Epithelial cell of proximal tubule (primary cell): ENCODE data around the gene PMAIP1. TPM values are rescaled to one million over a fixed set of nuclear protein-coding genes. Genes with fewer than 3 reads are reported as not detected.

Experiments used
- DNase-seq: peaks from one replicate; pipeline ENCODE4 v3.0.0-alpha.2; 2011; ENCODE audit warnings: low read depth
- H3K4me3 ChIP-seq: 2 replicates; pipeline ENCODE4 v1.5.1; 2011; ENCODE audit warnings: low read depth, mild to moderate bottlenecking, low read length
- CTCF ChIP-seq: conservative IDR thresholded peaks from 2 replicates; pipeline ENCODE4 v1.5.1; 2012; ENCODE audit warnings: low read depth, mild to moderate bottlenecking, low read length
- total RNA-seq: library from RNA; depleted of rRNA; stranded (reverse); fragments of >200 nt; gene quantifications from 2 replicates; pipeline ENCODE4 v1.2.3, GENCODE V29; 2015

PMAIP1 gene
- total RNA-seq, 1 donor from 2014 or later: 82.6 TPM

- DNase-seq: no peak
- TF ChIP-seq CTCF: no peak
- no peak overlapping the region for H3K4me3 ChIP-seq
These were observed 34.4 kb upstream of the PMAIP1 start for GRCh38 chr18:59865241-59865986.

GRCh38 chr18:59866551-59867269 lies 33.1 kb upstream of the PMAIP1 start:
- no peak for DNase-seq
- no peak for TF ChIP-seq CTCF
- no peak overlapping the region for H3K4me3 ChIP-seq

DNA sequence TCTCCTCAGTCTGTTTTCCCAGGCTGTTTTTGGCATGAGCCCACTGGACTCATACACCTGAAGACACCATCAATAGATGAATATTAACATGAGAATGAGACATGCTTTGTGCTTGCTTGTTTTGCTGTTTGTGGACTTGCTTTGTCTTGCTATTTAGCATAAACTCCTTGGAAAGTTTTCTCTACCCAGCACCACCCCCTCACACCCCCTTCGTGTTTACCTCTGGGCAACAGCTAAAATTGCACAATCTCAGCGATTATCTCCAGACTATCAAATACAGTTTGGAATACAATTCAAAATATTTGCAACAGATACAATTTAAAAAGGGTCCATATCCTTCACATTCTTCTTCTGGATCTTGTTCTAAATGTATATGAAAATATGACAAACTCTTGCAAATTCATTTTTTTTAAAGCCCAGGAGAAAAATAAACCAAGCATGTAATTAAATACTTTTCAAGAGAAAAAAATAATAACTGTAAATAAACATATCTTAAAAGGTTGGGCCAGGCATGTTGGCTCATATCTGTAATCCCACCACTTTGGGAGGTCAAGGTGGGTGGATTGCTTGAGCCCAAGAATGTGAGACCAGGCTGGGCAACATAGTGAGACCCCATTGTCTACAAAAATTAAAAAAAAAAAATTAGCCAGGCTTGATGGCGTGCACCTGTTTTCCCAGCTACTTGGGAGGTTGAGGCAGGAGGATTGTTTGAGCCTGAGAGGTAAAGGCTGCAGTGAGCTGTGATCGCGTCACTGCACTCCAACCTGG lies 32.3 kb upstream of the PMAIP1 start:
- DNase-seq: no peak
- TF ChIP-seq CTCF: no peak
- H3K4me3 ChIP-seq: no peak overlapping the region

GRCh38 chr18:59870623-59871130 lies 29.1 kb upstream of the PMAIP1 start:
- no peak overlapping the region for H3K4me3 ChIP-seq
- DNase-seq: no peak
- TF ChIP-seq CTCF: no peak

DNA sequence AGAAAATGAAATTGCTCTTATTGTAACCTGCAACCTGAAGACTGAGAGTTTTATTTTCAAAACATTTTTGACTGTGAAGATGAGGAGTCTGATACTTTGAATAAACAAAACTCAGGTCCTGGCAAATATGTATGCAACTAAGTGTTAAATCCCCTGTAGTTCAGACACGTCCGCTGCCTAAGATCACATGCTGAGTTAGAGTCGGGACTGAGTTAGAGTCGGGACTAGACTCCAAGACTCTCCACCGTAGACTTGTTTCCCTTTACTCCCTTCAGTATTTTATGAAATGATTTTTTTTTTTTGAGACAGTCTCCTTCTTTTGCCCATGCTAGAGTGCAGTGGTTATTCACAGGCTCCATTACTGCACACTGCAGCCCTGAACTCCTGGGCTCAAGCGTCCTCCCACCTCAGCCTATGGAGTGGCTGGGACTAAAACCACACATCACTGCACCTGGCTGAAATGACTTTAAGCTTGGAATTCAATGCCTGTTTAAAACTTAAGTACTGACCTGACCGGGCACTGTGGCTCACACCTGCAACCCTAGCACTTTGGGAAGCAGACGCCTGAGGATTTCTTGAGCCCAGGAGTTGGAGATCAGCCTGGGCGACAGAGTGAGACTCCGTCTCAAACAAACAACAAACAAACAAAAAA lies 28.0 kb upstream of the PMAIP1 start:
- DNase-seq: no peak
- no peak overlapping the region for H3K4me3 ChIP-seq
- TF ChIP-seq CTCF: no peak

GRCh38 chr18:59873641-59874040 lies 26.2 kb upstream of the PMAIP1 start:
- TF ChIP-seq CTCF: no peak
- no peak overlapping the region for H3K4me3 ChIP-seq
- DNase-seq: no peak
